Activated T-helper 1 cell treated with anti-CD3 and anti-CD28 coated beads, Interleukin-2, amount 50 U/mL, for 16 hours (primary cell): ENCODE results near the gene RTRAF.

ENCODE experiments used
- DNase-seq, 2 donors: peaks; one replicate each; pipeline ENCODE4 v3.0.0-alpha.2; 2020; ENCODE audit warnings: low read depth in 1 of 2, low spot score in 1 of 2

The RTRAF gene

GRCh38 chr14:52020161-52020714 lies 30.9 kb downstream of the RTRAF start:
- DNase-seq: no peak

- no peak for DNase-seq
These were observed 31.7 kb downstream of the RTRAF start for GRCh38 chr14:52020866-52021717.

GRCh38 chr14:52021957-52022600 lies 32.7 kb downstream of the RTRAF start:
- DNase-seq: no peak

- DNase-seq: no peak
These were observed 34.2 kb downstream of the RTRAF start for GRCh38 chr14:52023518-52023917.

- DNase-seq: no peak
These were observed 36.0 kb downstream of the RTRAF start for GRCh38 chr14:52025310-52025709.

GRCh38 chr14:52026017-52026660 lies 36.8 kb downstream of the RTRAF start:
- DNase-seq: no peak

- no peak for DNase-seq
These were observed 37.6 kb downstream of the RTRAF start for GRCh38 chr14:52026901-52027300.

GRCh38 chr14:52029881-52030280 lies 40.5 kb downstream of the RTRAF start:
- DNase-seq: no peak

GRCh38 chr14:52031781-52032180 lies 42.4 kb downstream of the RTRAF start:
- DNase-seq: no peak

- DNase-seq: no peak
These were observed 43.0 kb downstream of the RTRAF start for GRCh38 chr14:52032204-52032801.

GRCh38 chr14:52033101-52033642 lies 43.8 kb downstream of the RTRAF start:
- DNase-seq: no peak

- no peak for DNase-seq
These were observed 49.9 kb downstream of the RTRAF start for GRCh38 chr14:52039124-52039815.

GRCh38 chr14:52040598-52040997 lies 51.3 kb downstream of the RTRAF start:
- no peak for DNase-seq

GRCh38 chr14:52042371-52043289 lies 53.3 kb downstream of the RTRAF start:
- DNase-seq: no peak

GRCh38 chr14:52043690-52044089 lies 54.3 kb downstream of the RTRAF start:
- peak in 1 of 2 donors; percentile 10 for DNase-seq

GRCh38 chr14:52044791-52045522 lies 55.6 kb downstream of the RTRAF start:
- DNase-seq: no peak

GRCh38 chr14:52046376-52046917 lies 57.1 kb downstream of the RTRAF start:
- no peak for DNase-seq

GRCh38 chr14:52048116-52048515 lies 58.8 kb downstream of the RTRAF start:
- no peak for DNase-seq
